22Rv1 (cell line): ENCODE measurements around the gene ADAMTS2.

ENCODE experiments used
- CTCF ChIP-seq: fragments of 450-650 bp; IDR thresholded peaks from 2 replicates; pipeline ENCODE4 v1.5.1; 2017; ENCODE audit warnings: mild to moderate bottlenecking
- ZFX ChIP-seq: fragments of 450-650 bp; IDR thresholded peaks from 2 replicates; pipeline ENCODE4 v1.6.1; 2017; ENCODE audit warnings: antibody characterized with exemption, borderline replicate concordance

GRCh38 chr5:179139111-179139935, 205.9 kb downstream of the ADAMTS2 start:
- TF ChIP-seq CTCF, result no peak
- TF ChIP-seq ZFX, result no peak
